HepG2 (cell line): ENCODE measurements around the gene PGRMC1. TPM values are rescaled to one million over a fixed set of nuclear protein-coding genes. Genes with fewer than 3 reads are reported as not detected.

Experiments
- AHR ChIP-seq: IDR thresholded peaks from 2 replicates; pipeline ENCODE4 v1.6.1; 2018; ENCODE audit warnings: missing genetic modification reagents, missing compliant biosample characterization
- CSRNP1 ChIP-seq: sonication (generic); formaldehyde crosslinking; IDR thresholded peaks from 2 replicates; pipeline ENCODE4 v1.8.1; 2023; ENCODE audit warnings: mild to moderate bottlenecking, missing genetic modification reagents
- FIP1L1 ChIP-seq: fragments of 200-400 bp; formaldehyde crosslinking; IDR thresholded peaks from 2 replicates; pipeline ENCODE4 v1.6.1; 2018; ENCODE audit warnings: low read depth, mild to moderate bottlenecking, low read length, moderate library complexity, borderline replicate concordance; ENCODE audit not compliant: insufficient read depth
- MLXIP ChIP-seq: sonication (generic); formaldehyde crosslinking; IDR thresholded peaks from 2 replicates; pipeline ENCODE4 v1.9.0; 2021; ENCODE audit warnings: missing genetic modification reagents, borderline replicate concordance
- SAP130 ChIP-seq: IDR thresholded peaks from 2 replicates; pipeline ENCODE4 v1.6.1; 2016; ENCODE audit warnings: low read depth
- SKIL ChIP-seq: sonication (generic); formaldehyde crosslinking; IDR thresholded peaks from 2 replicates; pipeline ENCODE4 v1.8.0; 2022; ENCODE audit warnings: missing genetic modification reagents, mild to moderate bottlenecking, moderate library complexity, borderline replicate concordance
- SP4 ChIP-seq: sonication (generic); formaldehyde crosslinking; IDR thresholded peaks from 2 replicates; pipeline ENCODE4 v1.8.1; 2023; ENCODE audit warnings: mild to moderate bottlenecking, missing genetic modification reagents
- SPEN ChIP-seq: sonication (generic); formaldehyde crosslinking; IDR thresholded peaks from 2 replicates; pipeline ENCODE4 v1.5.1; 2020; ENCODE audit warnings: low read depth, mild to moderate bottlenecking, missing genetic modification reagents
- TAF1 ChIP-seq: sonication (generic); formaldehyde crosslinking; IDR thresholded peaks from 2 replicates; pipeline ENCODE4 v1.4.0; 2020; ENCODE audit warnings: missing genetic modification reagents
- ZBTB7B ChIP-seq: sonication (generic); formaldehyde crosslinking; IDR thresholded peaks from 2 replicates; pipeline ENCODE4 v1.4.0; 2020; ENCODE audit warnings: missing genetic modification reagents
- ZGPAT ChIP-seq: IDR thresholded peaks from 2 replicates; pipeline ENCODE4 v1.6.1; 2016; ENCODE audit warnings: mild to moderate bottlenecking
- ZKSCAN8 ChIP-seq: IDR thresholded peaks from 2 replicates; pipeline ENCODE4 v1.6.1; 2016; ENCODE audit warnings: borderline replicate concordance, missing genetic modification reagents, missing compliant biosample characterization
- ZNF232 ChIP-seq: sonication (generic); formaldehyde crosslinking; IDR thresholded peaks from 2 replicates; pipeline ENCODE4 v1.4.0; 2020; ENCODE audit warnings: missing genetic modification reagents, borderline replicate concordance
- ZNF343 ChIP-seq: sonication (generic); formaldehyde crosslinking; IDR thresholded peaks from 2 replicates; pipeline ENCODE4 v1.4.0; 2020; ENCODE audit warnings: mild to moderate bottlenecking, missing genetic modification reagents
- ZNF431 ChIP-seq: sonication (generic); formaldehyde crosslinking; IDR thresholded peaks from 2 replicates; pipeline ENCODE4 v1.9.0; 2022; ENCODE audit warnings: missing genetic modification reagents, low read depth, mild to moderate bottlenecking, borderline replicate concordance
- ZNF432 ChIP-seq: sonication (generic); formaldehyde crosslinking; IDR thresholded peaks from 2 replicates; pipeline ENCODE4 v1.5.0; 2020; ENCODE audit warnings: missing genetic modification reagents, mild to moderate bottlenecking, borderline replicate concordance
- ZNF598 ChIP-seq: sonication (generic); formaldehyde crosslinking; IDR thresholded peaks from 2 replicates; pipeline ENCODE4 v1.5.1; 2020; ENCODE audit warnings: mild to moderate bottlenecking, missing genetic modification reagents, borderline replicate concordance
- ZNF768 ChIP-seq: sonication (generic); formaldehyde crosslinking; IDR thresholded peaks from 2 replicates; pipeline ENCODE4 v1.4.0; 2020; ENCODE audit warnings: missing genetic modification reagents
- ZNF777 ChIP-seq: sonication (generic); formaldehyde crosslinking; IDR thresholded peaks from 2 replicates; pipeline ENCODE4 v1.4.0; 2020; ENCODE audit warnings: missing genetic modification reagents
- polyA plus RNA-seq, 8 experiments: library from polyadenylated mRNA; depleted of rRNA in 3 of 8; stranded (reverse) in 7 of 8; unstranded in 1 of 8; fragments of >200 nt; fragmentation: Illumina TruSeq in 4 of 8; extraction: Trizol in 4 of 8; gene quantifications; 2 replicates each; pipeline versions ENCODE4 v1.2.1 to v1.2.3, GENCODE V29; 2011 to 2016; ENCODE audit warnings: low read depth in 4 of 8, missing spikeins in 1 of 8, mixed read lengths in 1 of 8; ENCODE audit not compliant: insufficient read depth in 1 of 8
- total RNA-seq, 5 experiments: library from RNA; depleted of rRNA; stranded (reverse); fragments of >200 nt; fragmentation: Illumina TruSeq; extraction: Trizol; gene quantifications; 2 replicates each; pipeline ENCODE4 v1.2.3, GENCODE V29; 2016; ENCODE audit warnings: low read depth in 1 of 5

PGRMC1 gene
- total and polyA plus RNA-seq, 2 of the 13 experiments (the other 11 are each of a cell fraction or from before 2014, with no cell fraction given), result 44.7 to 124 TPM

- TF ChIP-seq ZGPAT (CRISPR knock-in tag), result 0 out of 2 replicates have a peak, but pooled peaks have one; percentile 19
- TF ChIP-seq ZBTB7B (CRISPR knock-in tag), result no peak
- TF ChIP-seq ZNF232 (CRISPR knock-in tag), result no peak
- 0 out of 2 replicates have a peak, but pooled peaks have one; percentile 10 for TF ChIP-seq SAP130 (CRISPR knock-in tag)
- TF ChIP-seq SPEN, result no peak
- TF ChIP-seq SKIL (CRISPR knock-in tag), result no peak
- TF ChIP-seq SP4 (CRISPR knock-in tag), result no peak
- no peak for TF ChIP-seq ZNF598 (CRISPR knock-in tag)
- no peak; the same call in 1 of the 2 replicates for TF ChIP-seq ZNF768 (CRISPR knock-in tag)
- TF ChIP-seq ZKSCAN8 (CRISPR knock-in tag), result no peak
- TF ChIP-seq AHR (CRISPR knock-in tag), result no peak
- no peak for TF ChIP-seq MLXIP
- TF ChIP-seq ZNF432 (CRISPR knock-in tag), result no peak
- TF ChIP-seq ZNF343, result 0 out of 2 replicates have a peak, but pooled peaks have one; percentile 20
- TF ChIP-seq FIP1L1, result no peak
- TF ChIP-seq TAF1 (CRISPR knock-in tag), result no peak; the same call in 1 of the 2 replicates
- TF ChIP-seq ZNF431 (CRISPR knock-in tag), result no peak
- TF ChIP-seq ZNF777 (CRISPR knock-in tag), result peak; percentile 26
- no peak for TF ChIP-seq CSRNP1 (CRISPR knock-in tag)
Observed at GRCh38 chrX:119236623-119237561, 807 bp downstream of the PGRMC1 start (continued).
